AG04449 (cell line): ENCODE measurements around the gene OTOP2.
"Not testable (repeated sequence)": the region's sequence is repeated elsewhere in the genome, so short reads cannot be mapped to it uniquely, and the experiment has no call there.

Source experiments
- CTCF ChIA-PET: fragments of 350-600 bp; formaldehyde crosslinking; extraction: SDS; loops from one replicate; lab custom pipeline; 2021; ENCODE audit warnings: antibody characterized with exemption; lab: Yijun Ruan, JAX
- POLR2A ChIA-PET: fragments of 400-600, 350-600 bp; formaldehyde crosslinking; extraction: SDS; loops from one replicate; lab custom pipeline; 2020; ENCODE audit warnings: antibody characterized with exemption, inconsistent platforms; lab: Yijun Ruan, JAX
- DNase-seq: peaks from one replicate; pipeline ENCODE4 v3.0.0-alpha.2; 2010; ENCODE audit warnings: low read depth, low spot score
- H3K4me3 ChIP-seq: 2 replicates; pipeline ENCODE4 v1.5.1; 2011; ENCODE audit warnings: low read depth, mild to moderate bottlenecking, control low read depth, low read length
- CTCF ChIP-seq: IDR thresholded peaks from one replicate; pipeline ENCODE4 v1.5.1; 2011; ENCODE audit warnings: mild to moderate bottlenecking, moderate library complexity, low read length, control low read depth, inconsistent platforms; ENCODE audit not compliant: insufficient read depth; ENCODE audit errors: missing control alignments

Gene OTOP2

GRCh38 chr17:74979408-74980146 lies 55.5 kb downstream of the OTOP2 start:
- TF ChIP-seq CTCF, result no peak
- ChIA-PET POLR2A (no interaction called here), CTCF (interaction anchor here (1.5 to 3.6 kb wide), 4 partner anchors 13 to 22 kb away, joined by 3 to 26 read pairs (median 4); no protein-coding TSS in a partner anchor)
- H3K4me3 ChIP-seq, result no peak overlapping the region
- no peak for DNase-seq

- ChIA-PET POLR2A (no interaction called here), CTCF (no interaction called here)
- H3K4me3 ChIP-seq, result peak overlapping the region; percentile 72
- no peak for DNase-seq
- TF ChIP-seq CTCF, result no peak
Measured at GRCh38 chr17:74981318-74981978, 57.4 kb downstream of the OTOP2 start.

GRCh38 chr17:74981979-74982662 lies 58.0 kb downstream of the OTOP2 start:
- H3K4me3 ChIP-seq, result peak overlapping the region; percentile 72
- POLR2A ChIA-PET, result interaction anchor here (0.7 kb wide), 1 partner anchor 29 kb away, joined by 3 read pairs; no protein-coding TSS in a partner anchor
- no peak for TF ChIP-seq CTCF
- CTCF ChIA-PET, result interaction anchor here (0.7 to 3.2 kb wide), 4 partner anchors 11 to 22 kb away, joined by 3 to 22 read pairs (median 4); no protein-coding TSS in a partner anchor
- no peak for DNase-seq

GRCh38 chr17:74982663-74983313 lies 58.7 kb downstream of the OTOP2 start:
- CTCF ChIA-PET, result interaction anchor here (0.7 to 3.2 kb wide), 5 partner anchors 11 to 30 kb away, joined by 3 to 22 read pairs (median 5); partner anchors contain the start of gene MRPL58
- DNase-seq, result not testable (repeated sequence)
- POLR2A ChIA-PET, result interaction anchor here (0.7 kb wide), 2 partner anchors 9 to 28 kb away, joined by 3 read pairs; no protein-coding TSS in a partner anchor
- H3K4me3 ChIP-seq, result peak overlapping the region; percentile 72
